GM23338 (cell line): ENCODE results near the gene JMJD7. TPM values are rescaled to one million over a fixed set of nuclear protein-coding genes. Genes with fewer than 3 reads are reported as not detected.

Experiments used
- ATAC-seq: fragments of 200-7000 bp; cut with Tn5 transposase; 3 replicates; pipeline ENCODE4 v1.9.1; 2020
- DNase-seq: peaks from one replicate; pipeline ENCODE4 v3.0.0-alpha.2; 2015; ENCODE audit warnings: low spot score
- H2AFZ ChIP-seq: fragments of 200-600 bp; sonication (generic); 2 replicates; pipeline ENCODE4 v1.8.0; 2016; ENCODE audit warnings: antibody characterized with exemption, mild to moderate bottlenecking, moderate library complexity
- H3F3A ChIP-seq: fragments of 200-600 bp; sonication (generic); replicated peaks from 2 replicates; pipeline ENCODE4 v1.8.0; 2017; ENCODE audit warnings: antibody characterized with exemption, mixed run types, low read depth
- H3K27ac ChIP-seq: fragments of 200-600 bp; sonication (generic); 2 replicates; pipeline ENCODE4 v1.6.1; 2016; ENCODE audit warnings: low read depth
- H3K27me3 ChIP-seq: fragments of 200-600 bp; sonication (generic); 2 replicates; pipeline ENCODE4 v1.8.0; 2016; ENCODE audit warnings: mild to moderate bottlenecking, mixed run types, moderate library complexity; ENCODE audit not compliant: insufficient read depth
- H3K36me3 ChIP-seq: fragments of 200-600 bp; sonication (generic); 2 replicates; pipeline ENCODE4 v1.8.0; 2016; ENCODE audit warnings: mild to moderate bottlenecking; ENCODE audit not compliant: insufficient read depth
- H3K4me1 ChIP-seq: fragments of 200-600 bp; sonication (generic); 2 replicates; pipeline ENCODE4 v1.8.0; 2016; ENCODE audit warnings: mild to moderate bottlenecking, moderate library complexity; ENCODE audit not compliant: insufficient read depth
- H3K4me2 ChIP-seq: fragments of 200-600 bp; sonication (generic); 2 replicates; pipeline ENCODE4 v1.7.1; 2017; ENCODE audit warnings: mixed run types
- H3K4me3 ChIP-seq: fragments of 200-600 bp; sonication (generic); 2 replicates; pipeline ENCODE4 v1.6.1; 2016; ENCODE audit warnings: mixed run types
- H3K79me2 ChIP-seq: fragments of 200-600 bp; sonication (generic); replicated peaks from 2 replicates; pipeline ENCODE4 v1.8.0; 2017; ENCODE audit warnings: mild to moderate bottlenecking; ENCODE audit not compliant: insufficient read depth
- H3K9me2 ChIP-seq: fragments of 200-600 bp; sonication (generic); 2 replicates; pipeline ENCODE4 v1.8.0; 2017; ENCODE audit not compliant: insufficient read depth
- H4K20me1 ChIP-seq: fragments of 200-600 bp; sonication (generic); replicated peaks from 2 replicates; pipeline ENCODE4 v1.8.0; 2017; ENCODE audit warnings: mild to moderate bottlenecking; ENCODE audit not compliant: insufficient read depth
- H3K27ac Mint-ChIP-seq: 2 replicates; pipeline ENCODE4 v1.8.0; 2020; ENCODE audit warnings: inconsistent platforms, mild to moderate bottlenecking, moderate library complexity, mixed read lengths
- H3K27me3 Mint-ChIP-seq: 3 replicates; pipeline ENCODE4 v1.8.0; 2022; ENCODE audit warnings: low read depth, mild to moderate bottlenecking, moderate library complexity, mixed read lengths, inconsistent platforms; ENCODE audit not compliant: insufficient read depth, poor library complexity
- H3K36me3 Mint-ChIP-seq: 3 replicates; pipeline ENCODE4 v1.8.0; 2021; ENCODE audit warnings: low read depth, mild to moderate bottlenecking, inconsistent platforms, moderate library complexity, mixed read lengths
- H3K4me1 Mint-ChIP-seq: 3 replicates; pipeline ENCODE4 v1.8.0; 2020; ENCODE audit warnings: mild to moderate bottlenecking, inconsistent platforms, mixed read lengths
- H3K4me3 Mint-ChIP-seq: 3 replicates; pipeline ENCODE4 v1.8.0; 2021; ENCODE audit warnings: moderate library complexity, mild to moderate bottlenecking, inconsistent platforms, mixed read lengths
- H3K9me3 Mint-ChIP-seq: 3 replicates; pipeline ENCODE4 v1.8.0; 2020; ENCODE audit warnings: moderate library complexity, mild to moderate bottlenecking, inconsistent platforms, mixed read lengths
- CREB1 ChIP-seq: fragments of 250-450 bp; sonication (Bioruptor Pico); IDR thresholded peaks from 2 replicates; pipeline ENCODE4 v1.5.0; 2020; ENCODE audit warnings: low read depth, mild to moderate bottlenecking, moderate library complexity
- EZH2 ChIP-seq: fragments of 200-600 bp; sonication (generic); IDR thresholded peaks from one replicate; pipeline ENCODE4 v1.8.0; 2017; ENCODE audit warnings: antibody characterized with exemption, mild to moderate bottlenecking, low read depth; ENCODE audit not compliant: unreplicated experiment
- EZH2phosphoT487 ChIP-seq: fragments of 200-600 bp; sonication (generic); IDR thresholded peaks from one replicate; pipeline ENCODE4 v1.8.1; 2018; ENCODE audit warnings: antibody characterized with exemption; ENCODE audit not compliant: unreplicated experiment
- JUNB ChIP-seq: IDR thresholded peaks from one replicate; pipeline ENCODE4 v1.6.1; 2016; ENCODE audit warnings: antibody characterized with exemption; ENCODE audit not compliant: unreplicated experiment
- STAT1 ChIP-seq: IDR thresholded peaks from one replicate; pipeline ENCODE4 v1.6.1; 2016; ENCODE audit warnings: antibody characterized with exemption; ENCODE audit not compliant: unreplicated experiment
- ZNF114 ChIP-seq: fragments of 250-450 bp; sonication (Bioruptor Pico); IDR thresholded peaks from 2 replicates; pipeline ENCODE4 v1.5.0; 2020; ENCODE audit warnings: mild to moderate bottlenecking, moderate library complexity
- ZNF331 ChIP-seq: fragments of 250-450 bp; sonication (Bioruptor Pico); IDR thresholded peaks from 2 replicates; pipeline ENCODE4 v1.5.0; 2020; ENCODE audit warnings: low read depth, mild to moderate bottlenecking, moderate library complexity
- ZNF462 ChIP-seq: fragments of 250-450 bp; sonication (Bioruptor Pico); IDR thresholded peaks from 2 replicates; pipeline ENCODE4 v1.5.0; 2020; ENCODE audit warnings: mild to moderate bottlenecking, moderate library complexity
- polyA plus RNA-seq: library from polyadenylated mRNA; unstranded; fragments of >200 nt; fragmentation: Nextera tagmentation; extraction: Ambion mirVana; gene quantifications from 2 replicates; pipeline ENCODE4 v1.2.1, GENCODE V29; 2016
- total RNA-seq: library from RNA; depleted of rRNA; stranded (reverse); fragments of >200 nt; shearing (Covaris generic); gene quantifications from 2 replicates; pipeline ENCODE4 v1.2.3, GENCODE V29; 2014
- TF ChIP-seq, protein P1 (sequence below): IDR thresholded peaks from 2 replicates; pipeline ENCODE4 v1.6.1; 2016; ENCODE audit warnings: antibody characterized with exemption
- TF ChIP-seq, protein P2 (sequence below): IDR thresholded peaks from one replicate; pipeline ENCODE4 v1.6.1; 2018; ENCODE audit warnings: antibody characterized with exemption; ENCODE audit not compliant: unreplicated experiment
- TF ChIP-seq, protein P3 (sequence below), 2 experiments: fragments of 200-600 bp in 1 of 2; sonication (generic) in 1 of 2; conservative IDR thresholded peaks; 2 replicates each; pipeline versions ENCODE4 v1.5.1 to v1.6.1; 2016 to 2017; ENCODE audit warnings: antibody characterized with exemption in 2 of 2, low read depth in 2 of 2, mild to moderate bottlenecking in 2 of 2, moderate library complexity in 1 of 2

JMJD7 gene
- total and polyA plus RNA-seq, 2 experiments from 2014 or later, result 8.5 to 9.2 TPM

GRCh38 chr15:41841131-41841530 is 13.2 kb downstream of the JMJD7 start (continued):
- TF ChIP-seq, protein P1, sequence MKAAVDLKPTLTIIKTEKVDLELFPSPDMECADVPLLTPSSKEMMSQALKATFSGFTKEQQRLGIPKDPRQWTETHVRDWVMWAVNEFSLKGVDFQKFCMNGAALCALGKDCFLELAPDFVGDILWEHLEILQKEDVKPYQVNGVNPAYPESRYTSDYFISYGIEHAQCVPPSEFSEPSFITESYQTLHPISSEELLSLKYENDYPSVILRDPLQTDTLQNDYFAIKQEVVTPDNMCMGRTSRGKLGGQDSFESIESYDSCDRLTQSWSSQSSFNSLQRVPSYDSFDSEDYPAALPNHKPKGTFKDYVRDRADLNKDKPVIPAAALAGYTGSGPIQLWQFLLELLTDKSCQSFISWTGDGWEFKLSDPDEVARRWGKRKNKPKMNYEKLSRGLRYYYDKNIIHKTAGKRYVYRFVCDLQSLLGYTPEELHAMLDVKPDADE, result no peak
- TF ChIP-seq CREB1 (CRISPR knock-in tag) (no peak), ZNF114 (CRISPR knock-in tag) (no peak)

GRCh38 chr15:41842229-41842628 is 14.3 kb downstream of the JMJD7 start:
- Histone ChIP-seq H3F3A (no peaks in the 10 kb centered on the region), H2AFZ (no peak overlapping the region), H3K4me2 (no peak overlapping the region), H4K20me1 (no peaks in the 10 kb centered on the region), H3K4me1 (no peaks in the 10 kb centered on the region), H3K79me2 (no peaks in the 10 kb centered on the region), H3K27me3 (no peaks in the 10 kb centered on the region), H3K4me3 (no peak overlapping the region), H3K27ac (no peak overlapping the region), H3K9me2 (no peaks in the 10 kb centered on the region), H3K36me3 (no peaks in the 10 kb centered on the region)
- Mint-ChIP-seq H3K27ac (no peak overlapping the region), H3K36me3 (peaks cover 5% of the 10 kb centered on the region; the same call in 1 of the 3 replicates), H3K4me1 (no peaks in the 10 kb centered on the region), H3K9me3 (no peaks in the 10 kb centered on the region), H3K4me3 (no peak overlapping the region), H3K27me3 (peaks cover 2% of the 10 kb centered on the region)
- ATAC-seq, result peak; percentile 65
- DNase-seq, result no peak
- TF ChIP-seq ZNF331 (CRISPR knock-in tag) (no peak), JUNB (no peak), EZH2phosphoT487 (no peak), ZNF114 (CRISPR knock-in tag) (no peak), ZNF462 (CRISPR knock-in tag) (no peak), EZH2 (no peak), STAT1 (no peak), CREB1 (CRISPR knock-in tag) (no peak)
- TF ChIP-seq, protein P2, sequence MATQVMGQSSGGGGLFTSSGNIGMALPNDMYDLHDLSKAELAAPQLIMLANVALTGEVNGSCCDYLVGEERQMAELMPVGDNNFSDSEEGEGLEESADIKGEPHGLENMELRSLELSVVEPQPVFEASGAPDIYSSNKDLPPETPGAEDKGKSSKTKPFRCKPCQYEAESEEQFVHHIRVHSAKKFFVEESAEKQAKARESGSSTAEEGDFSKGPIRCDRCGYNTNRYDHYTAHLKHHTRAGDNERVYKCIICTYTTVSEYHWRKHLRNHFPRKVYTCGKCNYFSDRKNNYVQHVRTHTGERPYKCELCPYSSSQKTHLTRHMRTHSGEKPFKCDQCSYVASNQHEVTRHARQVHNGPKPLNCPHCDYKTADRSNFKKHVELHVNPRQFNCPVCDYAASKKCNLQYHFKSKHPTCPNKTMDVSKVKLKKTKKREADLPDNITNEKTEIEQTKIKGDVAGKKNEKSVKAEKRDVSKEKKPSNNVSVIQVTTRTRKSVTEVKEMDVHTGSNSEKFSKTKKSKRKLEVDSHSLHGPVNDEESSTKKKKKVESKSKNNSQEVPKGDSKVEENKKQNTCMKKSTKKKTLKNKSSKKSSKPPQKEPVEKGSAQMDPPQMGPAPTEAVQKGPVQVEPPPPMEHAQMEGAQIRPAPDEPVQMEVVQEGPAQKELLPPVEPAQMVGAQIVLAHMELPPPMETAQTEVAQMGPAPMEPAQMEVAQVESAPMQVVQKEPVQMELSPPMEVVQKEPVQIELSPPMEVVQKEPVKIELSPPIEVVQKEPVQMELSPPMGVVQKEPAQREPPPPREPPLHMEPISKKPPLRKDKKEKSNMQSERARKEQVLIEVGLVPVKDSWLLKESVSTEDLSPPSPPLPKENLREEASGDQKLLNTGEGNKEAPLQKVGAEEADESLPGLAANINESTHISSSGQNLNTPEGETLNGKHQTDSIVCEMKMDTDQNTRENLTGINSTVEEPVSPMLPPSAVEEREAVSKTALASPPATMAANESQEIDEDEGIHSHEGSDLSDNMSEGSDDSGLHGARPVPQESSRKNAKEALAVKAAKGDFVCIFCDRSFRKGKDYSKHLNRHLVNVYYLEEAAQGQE, result no peak
- TF ChIP-seq, protein P3, sequence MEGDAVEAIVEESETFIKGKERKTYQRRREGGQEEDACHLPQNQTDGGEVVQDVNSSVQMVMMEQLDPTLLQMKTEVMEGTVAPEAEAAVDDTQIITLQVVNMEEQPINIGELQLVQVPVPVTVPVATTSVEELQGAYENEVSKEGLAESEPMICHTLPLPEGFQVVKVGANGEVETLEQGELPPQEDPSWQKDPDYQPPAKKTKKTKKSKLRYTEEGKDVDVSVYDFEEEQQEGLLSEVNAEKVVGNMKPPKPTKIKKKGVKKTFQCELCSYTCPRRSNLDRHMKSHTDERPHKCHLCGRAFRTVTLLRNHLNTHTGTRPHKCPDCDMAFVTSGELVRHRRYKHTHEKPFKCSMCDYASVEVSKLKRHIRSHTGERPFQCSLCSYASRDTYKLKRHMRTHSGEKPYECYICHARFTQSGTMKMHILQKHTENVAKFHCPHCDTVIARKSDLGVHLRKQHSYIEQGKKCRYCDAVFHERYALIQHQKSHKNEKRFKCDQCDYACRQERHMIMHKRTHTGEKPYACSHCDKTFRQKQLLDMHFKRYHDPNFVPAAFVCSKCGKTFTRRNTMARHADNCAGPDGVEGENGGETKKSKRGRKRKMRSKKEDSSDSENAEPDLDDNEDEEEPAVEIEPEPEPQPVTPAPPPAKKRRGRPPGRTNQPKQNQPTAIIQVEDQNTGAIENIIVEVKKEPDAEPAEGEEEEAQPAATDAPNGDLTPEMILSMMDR (conservative IDR thresholded peaks at IDR 0.05; ENCODE audit: low read depth in 2 of 2), result no peak
- TF ChIP-seq, protein P1, result no peak
